GM19372 (cell line): ENCODE measurements around the gene CHFR.
"Not testable (repeated sequence)": the region's sequence is repeated elsewhere in the genome, so short reads cannot be mapped to it uniquely, and the experiment has no call there.

ENCODE experiments used
- ATAC-seq: cut with Tn5 transposase; IDR thresholded peaks from one replicate; pipeline ENCODE4 v1.9.1; 2021; ENCODE audit warnings: mild to moderate bottlenecking, low read depth, moderate library complexity; ENCODE audit not compliant: unreplicated experiment

CHFR gene, protein sequence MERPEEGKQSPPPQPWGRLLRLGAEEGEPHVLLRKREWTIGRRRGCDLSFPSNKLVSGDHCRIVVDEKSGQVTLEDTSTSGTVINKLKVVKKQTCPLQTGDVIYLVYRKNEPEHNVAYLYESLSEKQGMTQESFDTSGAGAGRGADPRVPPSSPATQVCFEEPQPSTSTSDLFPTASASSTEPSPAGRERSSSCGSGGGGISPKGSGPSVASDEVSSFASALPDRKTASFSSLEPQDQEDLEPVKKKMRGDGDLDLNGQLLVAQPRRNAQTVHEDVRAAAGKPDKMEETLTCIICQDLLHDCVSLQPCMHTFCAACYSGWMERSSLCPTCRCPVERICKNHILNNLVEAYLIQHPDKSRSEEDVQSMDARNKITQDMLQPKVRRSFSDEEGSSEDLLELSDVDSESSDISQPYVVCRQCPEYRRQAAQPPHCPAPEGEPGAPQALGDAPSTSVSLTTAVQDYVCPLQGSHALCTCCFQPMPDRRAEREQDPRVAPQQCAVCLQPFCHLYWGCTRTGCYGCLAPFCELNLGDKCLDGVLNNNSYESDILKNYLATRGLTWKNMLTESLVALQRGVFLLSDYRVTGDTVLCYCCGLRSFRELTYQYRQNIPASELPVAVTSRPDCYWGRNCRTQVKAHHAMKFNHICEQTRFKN

GRCh38 chr12:132887513-132888351 lies at the start of gene CHFR:
Gene CHFR (minus strand): TSS chr12:132887605. CDS start chr12:132887328, 277 bp downstream.
- peak; percentile 96 for ATAC-seq

DNA sequence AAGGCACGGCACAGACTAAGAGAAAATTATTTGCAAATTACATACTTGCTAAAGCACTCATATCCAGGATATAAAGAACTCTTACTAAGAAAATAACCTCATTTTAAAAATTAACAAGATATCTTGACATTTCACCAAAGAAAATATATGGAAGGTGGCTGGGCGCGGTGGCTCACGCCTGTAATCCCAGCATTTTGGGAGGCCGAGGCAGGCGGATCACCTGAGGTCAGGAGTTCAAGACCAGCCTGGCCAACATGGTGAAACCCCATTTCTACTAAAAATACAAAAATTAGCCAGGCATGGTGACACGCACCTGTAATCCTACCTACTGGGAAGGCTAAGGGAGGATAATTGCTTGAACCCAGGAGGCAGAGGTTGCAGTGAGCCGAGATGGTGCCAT lies 49.5 kb upstream of the CHFR start:
- not testable (repeated sequence) for ATAC-seq

- ATAC-seq = no peak
Measured at GRCh38 chr12:132936163-132936562, 48.8 kb upstream of the CHFR start.

GRCh38 chr12:132926415-132926833 lies 39.0 kb upstream of the CHFR start:
- ATAC-seq = no peak

DNA sequence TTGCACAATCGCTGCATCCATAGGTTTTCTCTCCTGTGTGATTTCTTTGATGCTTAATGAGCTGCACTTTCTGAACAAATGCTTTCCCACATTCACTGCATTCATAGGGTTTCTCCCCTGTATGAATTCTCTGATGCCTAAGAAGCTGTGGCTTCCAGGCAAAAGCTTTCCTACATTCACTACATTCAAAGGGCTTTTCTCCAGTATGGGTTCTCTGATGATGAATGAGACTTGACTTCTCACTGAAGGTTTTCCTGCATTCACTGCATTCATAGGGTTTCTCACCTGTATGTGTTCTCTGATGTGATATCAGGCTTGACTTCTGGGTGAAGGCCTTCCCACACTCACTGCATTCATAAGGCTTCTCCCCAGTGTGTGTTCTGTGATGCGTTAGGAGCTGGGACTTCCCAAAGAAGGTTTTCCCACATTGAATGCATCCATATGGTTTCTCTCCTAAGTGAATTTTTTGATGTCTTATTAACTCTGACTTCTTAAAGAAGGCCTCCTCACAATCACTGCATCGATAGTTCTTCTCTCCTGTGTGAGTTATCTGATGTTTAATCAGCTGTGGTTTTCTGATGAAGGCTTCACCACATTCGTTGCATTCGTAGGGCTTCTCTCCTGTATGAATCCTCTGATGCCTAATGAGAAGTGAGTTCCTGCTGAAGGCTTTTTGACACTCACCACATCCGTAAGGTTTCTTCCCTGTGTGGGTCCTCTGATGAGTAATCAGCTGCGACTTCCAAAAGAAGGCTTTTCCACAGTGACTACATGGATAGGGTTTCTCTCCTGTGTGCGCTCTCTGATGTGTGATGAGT lies 38.4 kb upstream of the CHFR start:
- ATAC-seq = no peak

DNA sequence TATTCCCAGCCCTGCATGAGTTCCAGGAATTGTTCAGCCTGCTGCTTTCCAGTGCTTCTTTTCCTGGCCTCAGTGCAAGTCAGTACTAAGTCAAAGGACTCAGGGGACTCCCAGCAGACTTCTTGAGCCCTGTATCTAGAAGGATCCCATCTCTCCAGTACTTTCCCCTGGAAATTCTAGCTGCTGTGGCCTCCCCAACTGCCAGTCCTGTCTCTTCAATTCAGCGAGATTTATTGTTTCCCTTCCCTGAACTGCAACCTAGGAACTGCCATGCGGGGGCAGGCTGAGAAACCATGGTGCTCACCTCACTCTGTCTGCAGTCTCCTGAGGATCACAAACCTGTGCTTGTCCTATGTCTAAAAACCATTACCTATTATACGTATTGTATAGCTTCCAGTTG lies 37.0 kb upstream of the CHFR start:
- no peak for ATAC-seq

DNA sequence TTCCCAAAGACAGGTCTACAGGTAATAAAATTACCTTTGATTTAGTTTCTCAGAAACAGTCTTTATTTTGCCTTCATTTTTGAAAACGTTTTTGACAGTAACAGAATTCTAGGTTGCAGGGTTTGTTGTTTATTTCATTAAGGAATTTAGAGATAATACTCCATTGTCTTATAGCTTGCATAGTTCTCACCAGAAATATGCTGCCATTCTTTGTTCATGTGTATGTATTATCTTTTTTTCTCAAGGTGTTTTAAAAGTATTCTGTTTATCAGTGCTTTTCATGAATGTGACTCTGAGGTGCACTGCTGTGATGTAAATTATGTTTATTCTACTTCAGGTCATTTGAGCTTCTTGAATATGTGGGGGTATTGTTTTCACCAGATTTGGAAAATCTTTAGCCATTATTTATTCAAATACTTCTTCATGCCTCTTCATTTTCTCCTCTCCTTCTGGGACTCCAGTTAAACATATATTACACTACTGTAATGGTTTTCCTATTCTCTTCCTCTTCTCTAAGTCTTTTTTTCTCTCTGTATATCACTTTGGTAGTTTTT lies 36.0 kb upstream of the CHFR start:
- ATAC-seq = no peak

DNA sequence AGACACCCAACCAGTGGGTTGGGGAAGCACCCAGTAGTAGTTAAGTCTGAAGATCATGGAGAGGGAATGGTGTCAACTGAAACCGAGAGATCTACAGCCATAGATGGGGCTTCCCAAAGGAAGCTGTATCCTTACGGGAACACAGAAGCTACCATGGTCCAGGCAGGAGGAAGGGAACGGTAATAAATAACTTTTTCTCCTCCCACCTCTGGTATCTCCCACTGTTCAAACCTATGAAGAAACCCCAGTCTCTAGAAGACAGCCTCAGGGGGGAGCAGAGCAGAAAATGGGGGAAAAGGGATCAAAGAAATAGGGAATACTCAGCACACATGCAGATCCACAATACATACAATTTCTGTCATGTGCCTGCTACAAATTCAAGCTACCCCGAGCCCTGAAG lies 35.3 kb upstream of the CHFR start:
- ATAC-seq = no peak

- ATAC-seq = no peak
Measured at GRCh38 chr12:132921685-132922084, 34.3 kb upstream of the CHFR start.

DNA sequence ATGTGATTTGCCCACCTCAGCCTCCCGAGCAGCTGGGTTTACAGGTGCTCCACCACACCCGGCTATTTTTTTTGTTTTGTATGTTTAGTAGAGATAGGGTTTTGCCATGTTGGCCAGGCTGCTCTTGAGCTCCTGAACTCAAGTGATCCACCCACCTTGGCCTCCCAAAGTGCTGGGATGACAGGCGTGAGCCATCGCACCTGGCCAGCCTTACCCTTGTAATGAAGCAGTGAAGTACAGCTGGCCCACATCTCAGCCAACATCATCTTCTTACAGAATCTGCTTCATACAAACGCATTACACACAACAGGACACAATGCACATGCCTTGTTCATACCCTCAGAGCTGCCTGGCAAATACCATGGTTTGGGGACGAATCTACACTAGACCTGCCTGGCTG lies 31.3 kb upstream of the CHFR start:
- no peak for ATAC-seq

DNA sequence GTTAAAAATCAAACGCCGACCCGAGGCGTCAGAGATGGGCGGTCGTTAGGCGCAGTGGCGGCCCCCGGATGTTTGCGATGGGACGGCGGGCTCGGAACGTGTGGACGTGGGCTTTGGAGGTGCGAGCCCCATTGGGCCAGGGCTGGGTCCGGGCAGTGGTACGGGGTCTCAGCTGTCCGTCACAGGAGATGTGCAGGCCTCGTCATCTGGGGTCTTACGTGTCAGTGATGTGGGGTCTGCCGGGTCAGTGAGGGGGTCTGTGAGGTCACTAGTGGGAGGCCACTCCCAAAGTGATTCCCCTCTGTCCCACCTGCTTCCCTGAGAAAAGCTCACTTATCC lies 21.6 kb upstream of the CHFR start:
- no peak for ATAC-seq

DNA sequence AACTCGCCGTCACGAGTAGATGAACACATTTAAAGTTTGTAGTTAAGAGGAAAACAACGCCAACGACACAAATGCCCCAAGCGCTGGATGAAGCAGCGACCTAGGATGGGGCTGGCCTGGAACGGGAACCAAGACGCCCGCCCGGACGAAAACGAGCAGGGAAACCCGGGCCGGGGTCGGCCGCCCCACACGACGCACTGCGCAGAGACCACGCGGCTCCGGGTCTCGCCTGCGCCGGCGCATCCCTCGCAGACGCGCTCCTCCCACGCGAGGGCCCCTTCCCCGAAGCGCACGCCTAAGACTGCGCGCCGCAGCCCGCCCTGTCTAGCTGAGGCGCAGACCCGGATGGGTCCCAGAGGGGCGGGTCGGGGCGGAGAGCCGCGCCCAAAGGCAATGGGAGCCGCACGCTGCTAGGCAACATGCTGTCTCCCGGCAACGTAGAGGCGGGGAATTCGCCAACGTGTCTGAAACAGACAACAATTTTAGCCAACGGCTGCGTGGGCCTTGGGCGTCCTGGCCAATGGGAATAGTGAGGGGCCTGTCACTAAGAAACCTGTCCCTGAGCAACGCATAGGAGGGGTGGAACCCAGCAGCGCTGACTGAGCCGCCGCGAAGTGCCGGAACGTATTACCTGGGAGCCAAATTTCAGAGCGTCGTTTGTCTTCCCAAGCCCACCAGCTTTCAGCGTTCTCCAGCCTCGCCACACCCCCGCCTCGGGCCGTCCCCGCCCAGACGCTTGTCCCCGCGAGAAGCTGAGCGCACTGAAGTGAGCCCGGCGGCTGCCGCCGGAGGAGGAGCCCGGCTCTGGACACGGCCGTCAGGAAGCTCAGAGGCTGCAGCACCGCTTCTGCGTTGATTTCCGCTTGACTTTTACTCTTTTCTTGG lies 21.0 kb upstream of the CHFR start:
- ATAC-seq = peak; percentile 91

DNA sequence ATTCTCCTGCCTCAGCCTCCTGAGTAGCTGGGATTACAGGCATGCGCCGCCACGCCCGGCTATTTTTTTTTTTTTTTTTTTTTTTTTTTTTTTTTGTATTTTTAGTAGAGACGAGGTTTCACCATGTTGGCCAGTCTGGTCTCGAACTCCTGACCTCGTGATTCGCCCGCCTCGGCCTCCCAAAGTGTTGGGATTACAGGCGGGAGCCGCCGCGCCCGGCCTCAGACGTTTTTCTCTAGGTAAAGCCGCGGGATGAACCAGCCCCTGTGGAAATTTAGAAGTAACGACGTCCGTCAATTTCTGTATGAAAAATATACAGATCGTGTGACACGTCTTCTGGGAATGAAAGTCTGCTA lies 20.4 kb upstream of the CHFR start:
- ATAC-seq = not testable (repeated sequence)

DNA sequence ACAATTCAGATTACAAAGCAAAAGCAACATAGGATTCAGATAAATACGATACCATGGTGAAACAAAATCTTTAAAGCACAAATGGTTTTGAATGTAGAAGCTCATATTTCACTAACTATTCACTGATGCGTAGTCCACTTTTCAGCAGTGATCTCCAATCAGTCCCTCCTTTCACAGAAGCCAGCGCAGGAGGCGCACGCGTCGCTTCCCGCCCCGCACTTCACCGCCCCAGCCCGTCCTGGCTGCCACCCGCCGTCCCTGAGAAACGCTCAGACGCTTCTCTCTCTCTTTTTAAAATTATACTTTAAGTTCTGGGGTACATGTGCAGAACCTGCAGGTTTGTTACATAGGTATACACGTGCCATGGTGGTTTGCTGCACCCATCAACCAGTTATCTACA lies 19.8 kb upstream of the CHFR start:
- ATAC-seq = no peak

- ATAC-seq = no peak
Measured at GRCh38 chr12:132904718-132905328, 17.4 kb upstream of the CHFR start.

GRCh38 chr12:132899033-132899432 lies 11.6 kb upstream of the CHFR start:
- no peak for ATAC-seq

GRCh38 chr12:132888852-132889251 lies 1.4 kb upstream of the CHFR start:
- ATAC-seq = no peak

GRCh38 chr12:132886529-132887477 lies 602 bp downstream of the CHFR start:
- peak; percentile 11 for ATAC-seq
